ENCODE measurements around the gene PDX1.

The PDX1 gene

DNA sequence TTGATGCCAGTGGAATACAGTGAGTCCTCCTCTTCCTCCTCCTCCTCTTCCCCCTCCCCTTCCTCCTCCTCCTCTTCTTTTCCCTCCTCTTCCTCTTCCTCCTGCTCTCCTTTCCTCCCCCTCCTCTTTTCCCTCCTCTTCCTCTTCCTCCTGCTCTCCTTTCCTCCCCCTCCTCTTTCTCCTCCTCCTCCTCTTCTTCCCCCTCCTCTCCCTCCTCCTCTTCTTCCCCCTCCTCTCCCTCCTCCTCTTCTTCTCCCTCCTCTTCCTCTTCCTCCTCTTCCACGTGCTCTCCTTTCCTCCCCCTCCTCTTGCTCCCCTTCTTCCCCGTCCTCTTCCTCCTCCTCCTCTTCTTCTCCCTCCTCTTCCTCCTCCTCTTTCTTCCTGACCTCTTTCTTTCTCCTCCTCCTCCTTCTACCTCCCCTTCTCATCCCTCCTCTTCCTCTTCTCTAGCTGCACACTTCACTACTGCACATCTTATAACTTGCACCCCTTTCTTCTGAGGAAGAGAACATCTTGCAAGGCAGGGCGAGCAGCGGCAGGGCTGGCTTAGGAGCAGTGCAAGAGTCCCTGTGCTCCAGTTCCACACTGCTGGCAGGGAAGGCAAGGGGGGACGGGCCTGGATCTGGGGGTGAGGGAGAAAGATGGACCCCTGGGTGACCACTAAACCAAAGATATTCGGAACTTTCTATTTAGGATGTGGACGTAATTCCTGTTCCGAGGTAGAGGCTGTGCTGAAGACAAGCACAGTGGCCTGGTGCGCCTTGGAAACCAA is 5.6 kb downstream of the PDX1 start:
- no peak overlapping the region for H3K18ac ChIP-seq (ENCODE audit: low read length)
- H2AK5ac ChIP-seq (ENCODE audit: low read depth, low read length), result no peak overlapping the region
- no peak overlapping the region for H3K23ac ChIP-seq (ENCODE audit: low read depth, low read length, poor library complexity)
- no peaks in the 10 kb centered on the region for H3K9me3 ChIP-seq (replicated peaks in 1 of 2; ENCODE audit: control insufficient read depth in 2 of 2, insufficient read depth in 1 of 2, low read depth in 1 of 2, low read length in 2 of 2)
- H3K9ac ChIP-seq (ENCODE audit: low read depth, low read length, poor library complexity), result no peak overlapping the region
- no peak overlapping the region for H3K27ac ChIP-seq (replicated peaks; ENCODE audit: low read length)
- H3K4ac ChIP-seq (ENCODE audit: low read length), result no peak overlapping the region
- no CpG with 5 or more reads among the region's 9 CpGs for WGBS, 2 donors (ENCODE audit: extremely low coverage in 2 of 2, insufficient read length in 2 of 2, insufficient replicate concordance in 1 of 2)
- H3K4me3 ChIP-seq (ENCODE audit: low read length in 2 of 2), result no peak overlapping the region
- H4K8ac ChIP-seq (ENCODE audit: low read depth, low read length), result no peak overlapping the region
- no peak overlapping the region for H4K91ac ChIP-seq (ENCODE audit: low read depth, low read length, poor library complexity)
- no peak overlapping the region for H2BK15ac ChIP-seq (ENCODE audit: low read length)
- no peaks in the 10 kb centered on the region for H3K36me3 ChIP-seq (replicated peaks in 1 of 2; ENCODE audit: control insufficient read depth in 2 of 2, insufficient read depth in 2 of 2, low read length in 2 of 2)
- H2BK5ac ChIP-seq (ENCODE audit: low read length), result no peak overlapping the region
- H3K4me1 ChIP-seq (ENCODE audit: control insufficient read depth in 2 of 2, insufficient read depth in 1 of 2, low read depth in 1 of 2, low read length in 2 of 2), result no peaks in the 10 kb centered on the region
- H2AFZ ChIP-seq (ENCODE audit: low read length), result no peak overlapping the region
- no peak overlapping the region for H2BK12ac ChIP-seq (ENCODE audit: low read length)
- no peak for DNase-seq (ENCODE audit: low spot score)
- H3K14ac ChIP-seq (ENCODE audit: low read length), result no peak overlapping the region
- H3K27me3 ChIP-seq (ENCODE audit: control insufficient read depth in 3 of 3, insufficient read depth in 3 of 3, low read depth in 1 of 3, low read length in 3 of 3), result peaks cover 83 to 100% (median 100%) of the 10 kb centered on the region in 3 experiments
- no peak overlapping the region for H2BK120ac ChIP-seq (ENCODE audit: low read depth, low read length)
- no peaks in the 10 kb centered on the region for H3K79me1 ChIP-seq (ENCODE audit: low read depth, low read length)
- H3K4me2 ChIP-seq (ENCODE audit: insufficient read depth, low read length, poor library complexity, severe bottlenecking), result no peak overlapping the region

DNA sequence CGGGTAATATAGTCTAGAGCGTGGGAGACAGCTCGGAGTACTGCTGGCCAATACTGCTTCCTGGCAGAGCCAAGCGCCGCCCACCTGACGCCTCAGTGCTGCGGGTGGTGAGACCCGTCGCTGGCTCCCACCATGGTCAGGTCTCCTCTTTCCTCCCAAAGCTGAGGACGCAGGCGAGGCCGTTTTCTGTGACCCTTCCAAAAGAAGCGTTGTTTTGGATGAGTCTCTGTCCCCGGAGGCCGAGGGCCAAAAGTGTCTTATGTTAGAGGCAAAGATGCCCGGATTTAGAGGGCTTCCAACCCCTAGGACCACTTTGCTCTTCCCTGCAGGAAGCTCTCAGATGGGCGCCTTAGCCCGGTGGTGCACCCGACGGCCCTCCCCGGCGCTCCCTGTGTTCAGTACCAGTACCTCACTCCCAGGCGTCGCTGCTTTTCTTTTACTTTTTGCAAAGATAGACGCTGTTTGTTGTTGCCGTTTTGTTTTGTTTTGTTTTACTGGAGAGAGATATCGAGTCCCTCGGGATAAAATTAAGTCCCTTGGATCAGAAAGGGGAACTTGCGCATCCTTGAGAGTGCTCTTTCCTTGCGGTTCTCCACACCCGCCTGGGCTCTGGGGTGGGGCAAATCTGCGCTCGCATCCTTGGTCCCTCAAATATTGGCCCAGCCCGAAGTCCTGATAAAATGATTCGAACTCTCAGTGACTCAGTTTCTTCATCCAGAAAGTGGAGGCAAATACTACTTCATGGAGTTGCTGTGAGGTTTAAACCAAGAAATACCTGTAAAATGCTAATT is 7.0 kb downstream of the PDX1 start:
- no peak overlapping the region for H3K23ac ChIP-seq (ENCODE audit: low read depth, low read length, poor library complexity)
- no peak overlapping the region for H4K91ac ChIP-seq (ENCODE audit: low read depth, low read length, poor library complexity)
- H3K14ac ChIP-seq (ENCODE audit: low read length), result no peak overlapping the region
- H3K9ac ChIP-seq (ENCODE audit: low read depth, low read length, poor library complexity), result no peak overlapping the region
- no peaks in the 10 kb centered on the region for H3K9me3 ChIP-seq (replicated peaks in 1 of 2; ENCODE audit: control insufficient read depth in 2 of 2, insufficient read depth in 1 of 2, low read depth in 1 of 2, low read length in 2 of 2)
- H3K27ac ChIP-seq (replicated peaks; ENCODE audit: low read length), result no peak overlapping the region
- no peaks in the 10 kb centered on the region for H3K79me1 ChIP-seq (ENCODE audit: low read depth, low read length)
- H3K4me2 ChIP-seq (ENCODE audit: insufficient read depth, low read length, poor library complexity, severe bottlenecking), result no peak overlapping the region
- H2BK5ac ChIP-seq (ENCODE audit: low read length), result no peak overlapping the region
- H3K4me1 ChIP-seq (ENCODE audit: control insufficient read depth in 2 of 2, insufficient read depth in 1 of 2, low read depth in 1 of 2, low read length in 2 of 2), result no peaks in the 10 kb centered on the region
- DNase-seq (ENCODE audit: low spot score), result peak; percentile 23
- H2AK5ac ChIP-seq (ENCODE audit: low read depth, low read length), result no peak overlapping the region
- H3K36me3 ChIP-seq (replicated peaks in 1 of 2; ENCODE audit: control insufficient read depth in 2 of 2, insufficient read depth in 2 of 2, low read length in 2 of 2), result no peaks in the 10 kb centered on the region
- no peak overlapping the region for H3K18ac ChIP-seq (ENCODE audit: low read length)
- no peak overlapping the region for H2AFZ ChIP-seq (ENCODE audit: low read length)
- peaks cover 69 to 100% (median 95%) of the 10 kb centered on the region in 3 experiments for H3K27me3 ChIP-seq (ENCODE audit: control insufficient read depth in 3 of 3, insufficient read depth in 3 of 3, low read depth in 1 of 3, low read length in 3 of 3)
- no peak overlapping the region for H3K4ac ChIP-seq (ENCODE audit: low read length)
- no peak overlapping the region for H2BK12ac ChIP-seq (ENCODE audit: low read length)
- no peak overlapping the region for H2BK120ac ChIP-seq (ENCODE audit: low read depth, low read length)
- H4K8ac ChIP-seq (ENCODE audit: low read depth, low read length), result no peak overlapping the region
- H2BK15ac ChIP-seq (ENCODE audit: low read length), result no peak overlapping the region
- H3K4me3 ChIP-seq (ENCODE audit: low read length in 2 of 2), result no peak overlapping the region
- no CpG with 5 or more reads among the region's 35 CpGs for WGBS, 2 donors (ENCODE audit: extremely low coverage in 2 of 2, insufficient read length in 2 of 2, insufficient replicate concordance in 1 of 2)

DNA sequence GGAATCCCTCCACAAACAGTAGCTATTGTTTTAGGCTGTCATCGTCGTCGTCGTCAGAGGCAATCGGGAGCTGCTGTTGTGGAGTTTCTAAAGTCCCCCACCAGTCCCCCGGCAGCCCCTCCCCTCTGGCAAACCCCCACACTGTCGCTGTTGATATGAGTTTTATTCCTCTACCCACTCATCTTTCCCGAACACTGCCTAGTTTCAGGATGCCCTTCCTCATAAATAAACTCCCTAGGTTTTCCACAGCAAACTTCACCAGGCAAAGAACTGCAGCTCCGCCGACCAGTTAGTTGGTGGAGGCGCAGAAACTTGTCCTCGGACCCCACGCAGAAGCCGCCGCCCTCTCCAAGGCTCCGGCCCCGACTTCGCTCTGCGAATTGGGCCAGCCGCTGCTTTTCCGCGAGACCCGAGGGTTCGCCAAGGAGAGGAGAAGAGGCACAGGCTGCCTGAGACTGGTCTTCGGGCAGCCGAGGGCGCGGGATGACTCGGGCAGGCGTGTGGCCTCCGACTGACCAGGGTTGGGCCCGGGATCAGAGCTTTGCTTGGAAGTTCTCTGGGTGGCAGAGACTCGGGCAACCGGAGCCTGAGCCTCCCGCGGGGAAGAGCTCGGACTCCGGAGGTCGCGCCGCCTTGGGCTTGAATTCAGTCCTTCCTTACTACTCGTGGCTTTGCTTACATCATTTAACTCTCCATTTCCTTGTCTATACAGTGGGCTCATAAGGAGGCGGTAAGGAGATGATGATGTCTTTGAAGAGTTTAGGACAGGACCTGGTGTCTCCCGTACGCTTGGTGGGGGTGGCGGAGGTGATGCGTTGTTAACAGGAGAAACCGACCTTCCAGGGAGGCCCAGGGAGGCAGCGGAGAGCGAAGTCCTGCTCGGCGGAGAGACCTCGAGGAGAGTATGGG is 7.9 kb downstream of the PDX1 start:
- WGBS, 2 donors (ENCODE audit: extremely low coverage in 2 of 2, insufficient read length in 2 of 2, insufficient replicate concordance in 1 of 2), result no CpG with 5 or more reads among the region's 53 CpGs
- H3K36me3 ChIP-seq (replicated peaks in 1 of 2; ENCODE audit: control insufficient read depth in 2 of 2, insufficient read depth in 2 of 2, low read length in 2 of 2), result no peaks in the 10 kb centered on the region
- no peak overlapping the region for H3K4me2 ChIP-seq (ENCODE audit: insufficient read depth, low read length, poor library complexity, severe bottlenecking)
- peak overlapping the region; percentile 69 for H2AFZ ChIP-seq (ENCODE audit: low read length)
- no peak overlapping the region for H3K9ac ChIP-seq (ENCODE audit: low read depth, low read length, poor library complexity)
- H4K91ac ChIP-seq (ENCODE audit: low read depth, low read length, poor library complexity), result no peak overlapping the region
- peak overlapping the region; percentile 34 for H2AK5ac ChIP-seq (ENCODE audit: low read depth, low read length)
- H3K4me3 ChIP-seq (ENCODE audit: low read length in 2 of 2), result no peak overlapping the region
- DNase-seq (ENCODE audit: low spot score), result peak; percentile 12
- H3K9me3 ChIP-seq (replicated peaks in 1 of 2; ENCODE audit: control insufficient read depth in 2 of 2, insufficient read depth in 1 of 2, low read depth in 1 of 2, low read length in 2 of 2), result no peaks in the 10 kb centered on the region
- H3K18ac ChIP-seq (ENCODE audit: low read length), result peak overlapping the region; percentile 17
- H2BK120ac ChIP-seq (ENCODE audit: low read depth, low read length), result no peak overlapping the region
- H2BK12ac ChIP-seq (ENCODE audit: low read length), result no peak overlapping the region
- no peaks in the 10 kb centered on the region for H3K4me1 ChIP-seq (ENCODE audit: control insufficient read depth in 2 of 2, insufficient read depth in 1 of 2, low read depth in 1 of 2, low read length in 2 of 2)
- no peak overlapping the region for H3K23ac ChIP-seq (ENCODE audit: low read depth, low read length, poor library complexity)
- H3K79me1 ChIP-seq (ENCODE audit: low read depth, low read length), result no peaks in the 10 kb centered on the region
- no peak overlapping the region for H3K27ac ChIP-seq (replicated peaks; ENCODE audit: low read length)
- no peak overlapping the region for H2BK15ac ChIP-seq (ENCODE audit: low read length)
- H3K27me3 ChIP-seq (ENCODE audit: control insufficient read depth in 3 of 3, insufficient read depth in 3 of 3, low read depth in 1 of 3, low read length in 3 of 3), result peaks cover 60 to 92% (median 88%) of the 10 kb centered on the region in 3 experiments
- no peak overlapping the region for H3K14ac ChIP-seq (ENCODE audit: low read length)
- H4K8ac ChIP-seq (ENCODE audit: low read depth, low read length), result no peak overlapping the region
- H3K4ac ChIP-seq (ENCODE audit: low read length), result no peak overlapping the region
- H2BK5ac ChIP-seq (ENCODE audit: low read length), result no peak overlapping the region
